Fibroblast of skin of scalp (primary cell): ENCODE results near the gene CENPQ.

Experiments
- DNase-seq: peaks from one replicate; pipeline ENCODE4 v3.0.0-alpha.2; 2013

Gene CENPQ

DNA sequence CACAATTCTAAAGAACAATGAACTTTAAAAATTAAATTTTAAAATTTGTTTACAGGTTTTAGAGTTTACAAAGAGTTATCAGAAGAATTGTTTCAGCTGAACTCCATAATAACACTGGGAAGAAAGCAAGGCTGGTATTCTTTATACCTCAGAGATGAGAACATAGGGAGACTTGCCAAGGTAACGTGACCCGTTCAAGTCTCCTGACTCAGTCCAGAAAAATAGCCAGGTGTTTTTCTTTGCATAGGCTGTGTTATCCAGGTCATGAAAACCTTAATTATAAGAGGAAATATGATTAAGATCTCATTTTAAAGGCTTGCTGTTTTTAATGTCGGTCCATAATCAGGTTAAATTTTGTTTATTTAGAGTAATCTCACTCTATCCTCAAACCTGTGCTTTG, 78.8 kb downstream of the CENPQ start:
- DNase-seq: no peak
